ENCODE data around the gene RNF135. TPM values are rescaled to one million over a fixed set of nuclear protein-coding genes. Genes with fewer than 3 reads are reported as not detected.
"Not testable (repeated sequence)": the region's sequence is repeated elsewhere in the genome, so short reads cannot be mapped to it uniquely, and the experiment has no call there.

Gene RNF135
- total and polyA plus RNA-seq, 4 experiments from 2014 or later: 3.9 to 10.5 (median 7.8) TPM

GRCh38 chr17:30956764-30957374 is 14.0 kb upstream of the RNF135 start:
- H3K27ac Mint-ChIP-seq: no peak overlapping the region
- POLR2A ChIA-PET (ENCODE audit: partially characterized antibody): no interaction called here
- intact Hi-C loops (cut with micrococcal nuclease): no loop called here
- H3K9me3 ChIP-seq (ENCODE audit: control insufficient read depth in 1 of 2, low read length in 2 of 2): no peaks in the 10 kb centered on the region
- H3K4me3 ChIP-seq (ENCODE audit: low read length in 2 of 2): no peak overlapping the region
- H3K4me1 ChIP-seq (ENCODE audit: insufficient read depth, low read length): peaks cover 11% of the 10 kb centered on the region
- H3K27me3 ChIP-seq (ENCODE audit: insufficient read depth, low read length): no peaks in the 10 kb centered on the region
- H3K9me3 Mint-ChIP-seq: no peaks in the 10 kb centered on the region
- H3K4me1 Mint-ChIP-seq: peaks cover 5 to 11% (median 8%) of the 10 kb centered on the region in 4 donors
- H3K27me3 Mint-ChIP-seq: peaks cover 1 to 2% of the 10 kb centered on the region in 2 donors
- DNase-seq: no peak
- CTCF ChIA-PET (ENCODE audit: partially characterized antibody): interaction anchor here (0.9 kb wide), 1 partner anchor 92 kb away, joined by 3 read pairs; no protein-coding TSS in a partner anchor
- no peak overlapping the region for H3K27ac ChIP-seq (ENCODE audit: low read depth, low read length)
- H3K36me3 Mint-ChIP-seq: no peaks in the 10 kb centered on the region
- H3K36me3 ChIP-seq (ENCODE audit: insufficient read depth, low read length): no peaks in the 10 kb centered on the region
- H3K4me3 Mint-ChIP-seq: no peak overlapping the region

DNA sequence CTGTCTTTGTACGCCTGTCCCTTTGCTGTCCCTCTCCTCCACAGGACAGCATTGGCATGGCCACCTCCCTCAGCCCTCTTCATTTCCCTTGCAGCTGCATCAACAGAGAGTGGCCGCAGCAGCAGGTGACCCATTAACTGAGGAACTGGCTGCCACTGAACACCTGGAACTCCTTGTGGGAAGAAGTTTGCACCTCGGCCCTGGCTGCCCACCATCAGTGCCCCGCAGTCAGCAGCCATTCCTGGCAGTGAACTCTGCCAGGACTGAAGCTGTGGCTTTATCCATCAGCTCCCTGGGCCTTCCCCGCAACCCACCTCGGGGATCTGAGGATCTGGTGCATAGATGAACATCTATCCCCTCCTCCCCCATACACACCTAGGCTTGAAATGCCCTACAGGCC is 13.1 kb upstream of the RNF135 start:
- Histone ChIP-seq H3K4me1 (ENCODE audit: insufficient read depth, low read length) (peaks cover 11% of the 10 kb centered on the region), H3K9me3 (ENCODE audit: control insufficient read depth in 1 of 2, low read length in 2 of 2) (no peaks in the 10 kb centered on the region), H3K27ac (ENCODE audit: low read depth, low read length) (no peak overlapping the region), H3K4me3 (ENCODE audit: low read length in 2 of 2) (no peak overlapping the region), H3K36me3 (ENCODE audit: insufficient read depth, low read length) (no peaks in the 10 kb centered on the region), H3K27me3 (ENCODE audit: insufficient read depth, low read length) (no peaks in the 10 kb centered on the region)
- H3K27me3 Mint-ChIP-seq: peaks cover 1 to 2% of the 10 kb centered on the region in 2 donors
- H3K27ac Mint-ChIP-seq: no peak overlapping the region
- no peak for DNase-seq
- CTCF ChIA-PET (ENCODE audit: partially characterized antibody): interaction anchor here (0.9 kb wide), 1 partner anchor 93 kb away, joined by 3 read pairs; no protein-coding TSS in a partner anchor
- no peaks in the 10 kb centered on the region for H3K9me3 Mint-ChIP-seq
- no peak overlapping the region for H3K4me3 Mint-ChIP-seq
- H3K36me3 Mint-ChIP-seq: no peaks in the 10 kb centered on the region
- intact Hi-C loops (cut with micrococcal nuclease): no loop called here
- H3K4me1 Mint-ChIP-seq: peaks cover 5 to 15% (median 9%) of the 10 kb centered on the region in 4 donors
- POLR2A ChIA-PET (ENCODE audit: partially characterized antibody): no interaction called here

GRCh38 chr17:30958187-30958586 is 12.7 kb upstream of the RNF135 start:
- Histone ChIP-seq H3K36me3 (ENCODE audit: insufficient read depth, low read length) (no peaks in the 10 kb centered on the region), H3K4me3 (ENCODE audit: low read length in 2 of 2) (no peak overlapping the region), H3K27ac (ENCODE audit: low read depth, low read length) (no peak overlapping the region), H3K9me3 (ENCODE audit: control insufficient read depth in 1 of 2, low read length in 2 of 2) (no peaks in the 10 kb centered on the region), H3K27me3 (ENCODE audit: insufficient read depth, low read length) (no peaks in the 10 kb centered on the region), H3K4me1 (ENCODE audit: insufficient read depth, low read length) (peaks cover 11% of the 10 kb centered on the region)
- Mint-ChIP-seq H3K9me3 (no peaks in the 10 kb centered on the region), H3K27me3 (peaks cover 1 to 2% of the 10 kb centered on the region in 2 donors), H3K4me3 (no peak overlapping the region), H3K4me1 (peaks cover 5 to 15% (median 9%) of the 10 kb centered on the region in 4 donors), H3K27ac (no peak overlapping the region), H3K36me3 (no peaks in the 10 kb centered on the region)
- CTCF ChIA-PET (ENCODE audit: partially characterized antibody): interaction anchor here (1.0 kb wide), 1 partner anchor 13 kb away, joined by 3 read pairs; no protein-coding TSS in a partner anchor
- intact Hi-C loops (cut with micrococcal nuclease): no loop called here
- DNase-seq: no peak
- POLR2A ChIA-PET (ENCODE audit: partially characterized antibody): no interaction called here

DNA sequence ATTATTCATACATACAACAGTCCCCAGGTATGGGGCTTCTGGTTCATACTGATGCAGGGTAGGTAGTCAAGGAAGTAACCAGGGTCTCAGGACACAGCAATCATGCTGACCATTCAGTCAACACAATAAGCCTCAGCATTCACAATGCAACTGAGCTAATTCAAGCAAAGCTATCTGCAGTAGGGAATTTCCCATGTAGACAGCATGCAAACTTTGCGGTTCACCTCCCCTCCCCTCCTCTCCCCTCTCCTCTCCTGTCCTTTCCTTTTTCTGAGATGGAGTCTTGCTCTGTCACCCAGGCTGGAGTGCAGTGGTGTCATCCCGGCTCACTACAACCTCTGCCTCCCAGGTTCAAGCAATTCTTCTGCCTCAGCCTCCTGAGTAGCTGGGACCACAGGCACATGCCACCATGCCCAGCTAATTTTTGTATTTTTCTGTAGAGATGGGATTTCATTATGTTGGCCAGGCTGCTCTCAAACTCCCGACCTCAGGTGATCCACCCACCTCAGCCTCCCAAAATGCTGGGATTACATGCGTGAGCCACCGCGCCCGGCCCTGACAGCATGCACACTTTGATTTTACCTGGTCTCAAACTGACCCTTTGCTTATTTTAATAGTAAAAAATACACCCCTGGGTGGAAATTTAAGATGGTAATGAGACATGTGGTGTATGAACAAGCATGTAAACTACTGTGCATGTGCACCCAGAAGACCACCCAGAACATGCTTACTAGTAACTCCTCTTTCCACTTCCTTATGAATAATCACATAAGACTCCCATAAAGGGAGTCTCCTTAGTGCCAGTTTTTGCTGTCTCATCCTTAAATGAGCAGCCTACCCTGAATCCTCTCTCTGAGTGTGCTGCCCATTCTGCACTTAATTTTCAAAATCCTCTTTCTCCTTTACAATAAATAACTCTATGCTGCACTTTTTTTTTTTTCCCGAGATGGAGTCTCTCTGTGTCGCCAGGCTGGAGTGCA is 9.3 kb upstream of the RNF135 start:
- POLR2A ChIA-PET (ENCODE audit: partially characterized antibody): no interaction called here
- Mint-ChIP-seq H3K9me3 (peaks cover 0 to 3% (median 0%) of the 10 kb centered on the region in 8 donors), H3K27ac (peak overlapping the region in 1 of 7 donors; percentile 17), H3K36me3 (no peaks in the 10 kb centered on the region), H3K4me3 (peak overlapping the region in 2 of 8 donors; percentile 34 to 35), H3K27me3 (peaks cover 1 to 2% of the 10 kb centered on the region in 2 donors), H3K4me1 (peaks cover 5 to 15% (median 9%) of the 10 kb centered on the region in 4 donors)
- Histone ChIP-seq H3K36me3 (ENCODE audit: insufficient read depth, low read length) (no peaks in the 10 kb centered on the region), H3K9me3 (ENCODE audit: control insufficient read depth in 1 of 2, low read length in 2 of 2) (no peaks in the 10 kb centered on the region), H3K27ac (ENCODE audit: low read depth, low read length) (no peak overlapping the region), H3K27me3 (ENCODE audit: insufficient read depth, low read length) (no peaks in the 10 kb centered on the region), H3K4me1 (ENCODE audit: insufficient read depth, low read length) (peaks cover 11% of the 10 kb centered on the region), H3K4me3 (ENCODE audit: low read length in 2 of 2) (no peak overlapping the region)
- peak in 2 of 5 donors; percentile 8 to 19 for DNase-seq
- CTCF ChIA-PET (ENCODE audit: partially characterized antibody): no interaction called here
- intact Hi-C loops (cut with micrococcal nuclease): no loop called here

- POLR2A ChIA-PET (ENCODE audit: partially characterized antibody): not testable (repeated sequence)
Observed at GRCh38 chr17:30964312-30964711, 6.5 kb upstream of the RNF135 start.

DNA sequence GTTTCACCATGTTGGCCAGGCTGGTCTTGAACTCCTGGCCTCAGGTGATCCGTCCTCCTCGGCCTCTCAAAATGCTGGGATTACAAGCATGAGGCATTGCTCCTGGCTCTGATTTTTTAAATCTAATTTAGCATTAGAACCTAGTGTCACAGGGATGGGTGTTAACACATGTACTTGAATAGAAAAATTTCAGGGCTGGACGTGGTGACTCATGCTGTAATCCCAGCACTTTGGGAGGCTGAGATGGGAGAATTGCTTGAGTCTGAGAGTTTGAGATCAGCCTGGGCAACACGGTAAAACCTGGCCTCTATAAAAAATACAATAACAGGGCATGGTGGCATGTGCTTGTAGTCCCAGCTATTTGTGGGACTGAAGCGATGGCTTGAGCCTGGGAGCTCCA is 6.0 kb upstream of the RNF135 start:
- POLR2A ChIA-PET (ENCODE audit: partially characterized antibody): no interaction called here
- no peak overlapping the region for H3K27ac ChIP-seq (ENCODE audit: low read depth, low read length)
- intact Hi-C loops (cut with micrococcal nuclease): no loop called here
- H3K27me3 Mint-ChIP-seq: no peaks in the 10 kb centered on the region
- H3K27ac Mint-ChIP-seq: no peak overlapping the region
- peaks cover 11% of the 10 kb centered on the region for H3K4me1 ChIP-seq (ENCODE audit: insufficient read depth, low read length)
- H3K36me3 Mint-ChIP-seq: no peaks in the 10 kb centered on the region
- no peak for DNase-seq
- CTCF ChIA-PET (ENCODE audit: partially characterized antibody): no interaction called here
- H3K4me3 Mint-ChIP-seq: no peak overlapping the region
- no peaks in the 10 kb centered on the region for H3K9me3 ChIP-seq (ENCODE audit: control insufficient read depth in 1 of 2, low read length in 2 of 2)
- no peaks in the 10 kb centered on the region for H3K27me3 ChIP-seq (ENCODE audit: insufficient read depth, low read length)
- no peak overlapping the region for H3K4me3 ChIP-seq (ENCODE audit: low read length in 2 of 2)
- no peaks in the 10 kb centered on the region for H3K36me3 ChIP-seq (ENCODE audit: insufficient read depth, low read length)
- peaks cover 0 to 3% (median 0%) of the 10 kb centered on the region in 8 donors for H3K9me3 Mint-ChIP-seq
- peaks cover 6 to 15% (median 10%) of the 10 kb centered on the region in 4 donors for H3K4me1 Mint-ChIP-seq

More at GRCh38 chr17:30964312-30964711, 6.5 kb upstream of the RNF135 start:
- CTCF ChIA-PET (ENCODE audit: partially characterized antibody); H3K27me3 Mint-ChIP-seq; H3K27ac ChIP-seq (ENCODE audit: low read depth, low read length); H3K4me3 ChIP-seq (ENCODE audit: low read length in 2 of 2); H3K27ac Mint-ChIP-seq; H3K4me3 Mint-ChIP-seq; DNase-seq; H3K36me3 Mint-ChIP-seq; H3K9me3 ChIP-seq (ENCODE audit: control insufficient read depth in 1 of 2, low read length in 2 of 2); intact Hi-C loops (cut with micrococcal nuclease); H3K36me3 ChIP-seq (ENCODE audit: insufficient read depth, low read length); H3K9me3 Mint-ChIP-seq; H3K27me3 ChIP-seq (ENCODE audit: insufficient read depth, low read length): not testable (repeated sequence)
- peaks cover 11% of the 10 kb centered on the region for H3K4me1 ChIP-seq (ENCODE audit: insufficient read depth, low read length)
- H3K4me1 Mint-ChIP-seq: peaks cover 5 to 15% (median 10%) of the 10 kb centered on the region in 4 donors

GRCh38 chr17:30965686-30966085 is 5.2 kb upstream of the RNF135 start:
- Mint-ChIP-seq H3K4me3 (no peak overlapping the region), H3K36me3 (peaks cover 0 to 4% of the 10 kb centered on the region in 2 donors), H3K9me3 (peaks cover 0 to 3% (median 0%) of the 10 kb centered on the region in 8 donors), H3K27ac (no peak overlapping the region), H3K4me1 (peaks cover 9 to 23% (median 16%) of the 10 kb centered on the region in 4 donors), H3K27me3 (no peaks in the 10 kb centered on the region)
- Histone ChIP-seq H3K9me3 (ENCODE audit: control insufficient read depth in 1 of 2, low read length in 2 of 2) (no peaks in the 10 kb centered on the region), H3K4me1 (ENCODE audit: insufficient read depth, low read length) (peaks cover 18% of the 10 kb centered on the region), H3K36me3 (ENCODE audit: insufficient read depth, low read length) (no peaks in the 10 kb centered on the region), H3K27me3 (ENCODE audit: insufficient read depth, low read length) (no peaks in the 10 kb centered on the region), H3K4me3 (ENCODE audit: low read length in 2 of 2) (no peak overlapping the region), H3K27ac (ENCODE audit: low read depth, low read length) (no peak overlapping the region)
- ChIA-PET CTCF (ENCODE audit: partially characterized antibody) (no interaction called here), POLR2A (ENCODE audit: partially characterized antibody) (no interaction called here)
- DNase-seq: no peak
- intact Hi-C loops (cut with micrococcal nuclease): no loop called here

Data from CD4-positive, alpha-beta memory T cell (primary cell).